ENCODE results near the gene AVEN. TPM values are rescaled to one million over a fixed set of nuclear protein-coding genes. Genes with fewer than 3 reads are reported as not detected.

The AVEN gene
- total and polyA plus RNA-seq, 2 of the 8 experiments (the other 6 are each of a cell fraction or from before 2014, with no cell fraction given) = 5.5 to 17.0 TPM

DNA sequence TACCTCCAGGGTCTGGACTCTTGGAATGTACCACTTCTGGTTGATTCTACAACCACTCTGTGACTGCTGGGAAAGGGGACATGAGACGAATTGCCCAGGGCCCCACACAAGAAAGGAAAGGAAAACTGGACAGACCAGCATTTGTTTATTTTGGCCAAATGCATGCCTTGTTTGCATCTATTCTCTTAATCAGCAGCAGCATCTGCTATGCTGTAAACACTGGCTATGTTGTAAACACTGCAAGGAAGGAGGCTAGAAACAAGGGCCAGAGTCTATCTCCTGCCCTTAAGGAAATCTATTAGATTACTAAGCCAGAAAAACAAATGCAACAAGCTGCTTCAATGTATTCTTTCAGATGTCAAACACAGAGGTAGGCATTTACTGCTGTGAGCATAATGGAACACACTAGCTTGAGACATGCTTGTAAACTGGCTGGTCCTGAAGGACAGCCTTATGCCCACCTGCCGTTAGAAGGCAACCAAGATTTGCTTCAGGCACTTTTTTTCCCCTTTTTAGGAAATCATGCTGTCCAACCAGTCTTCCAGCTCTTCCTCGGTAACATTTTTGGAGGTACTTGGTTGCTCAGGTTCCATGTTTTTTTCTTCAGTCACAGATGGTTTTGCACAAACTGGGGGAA, 172.8 kb downstream of the AVEN start:
- H3K18ac ChIP-seq (ENCODE audit: extremely low read depth, low read length) = no peak overlapping the region
- H4K5ac ChIP-seq (ENCODE audit: insufficient read length, low read depth, low read length) = no peak overlapping the region
- H3K79me1 ChIP-seq (ENCODE audit: low read depth, low read length) = no peaks in the 10 kb centered on the region
- H4K8ac ChIP-seq (ENCODE audit: extremely low read depth, insufficient read depth, low read length) = no peak overlapping the region
- no peak overlapping the region for H3K4me3 ChIP-seq (ENCODE audit: extremely low read depth in 1 of 4, insufficient read depth in 2 of 4, low read depth in 3 of 4, low read length in 4 of 4)
- POLR2A ChIA-PET (ENCODE audit: partially characterized antibody) = no interaction called here
- no peak overlapping the region for H4K91ac ChIP-seq (replicated peaks; ENCODE audit: insufficient read length, low read length)
- H2BK20ac ChIP-seq (ENCODE audit: low read length) = no peak overlapping the region
- H2BK15ac ChIP-seq (ENCODE audit: low read length) = no peak overlapping the region
- no peak overlapping the region for H2BK5ac ChIP-seq (ENCODE audit: low read depth, low read length)
- no peaks in the 10 kb centered on the region for H4K20me1 ChIP-seq (replicated peaks in 1 of 2; ENCODE audit: control insufficient read depth in 1 of 2, insufficient read depth in 2 of 2, low read length in 2 of 2)
- no peak overlapping the region for H3K27ac ChIP-seq (ENCODE audit: low read depth, low read length)
- H3K9me3 ChIP-seq (ENCODE audit: insufficient read depth in 2 of 2, low read depth in 1 of 2, low read length in 1 of 2) = no peaks in the 10 kb centered on the region
- H3K4me1 ChIP-seq (replicated peaks in 1 of 4; ENCODE audit: control insufficient read depth in 3 of 4, insufficient read depth in 4 of 4, low read length in 3 of 4) = peaks cover 0 to 5% (median 0%) of the 10 kb centered on the region in 4 experiments; a peak in 1 of 7 replicates
- H3K27me3 ChIP-seq (replicated peaks in 1 of 4; ENCODE audit: control insufficient read depth in 3 of 4, extremely low read depth in 1 of 4, insufficient read depth in 3 of 4, low read length in 3 of 4) = no peaks in the 10 kb centered on the region
- WGBS, 2 experiments (ENCODE audit: extremely low coverage in 1 of 2, insufficient coverage in 1 of 2, insufficient read length in 1 of 2, insufficient replicate concordance in 2 of 2, low coverage in 1 of 2, low lambda C conversion rate in 2 of 2, missing lambda C conversion rate in 1 of 2) = 72% methylated on average over 3 of the region's 3 CpGs; no CpG with 5 or more reads in 1 of the 2 experiments
- H3K4ac ChIP-seq (replicated peaks; ENCODE audit: insufficient read length, low read depth, low read length) = no peak overlapping the region
- DNase-seq (ENCODE audit: low read depth in 1 of 2, low spot score in 2 of 2) (no peak), FAIRE-seq (no peak)
- no peak overlapping the region for H3K23ac ChIP-seq (ENCODE audit: insufficient read length)
- no peak overlapping the region for H3K4me2 ChIP-seq (ENCODE audit: insufficient read depth in 1 of 2, low read depth in 2 of 2, low read length in 2 of 2)
- no peaks in the 10 kb centered on the region for H3K36me3 ChIP-seq (ENCODE audit: control insufficient read depth in 2 of 4, insufficient read depth in 4 of 4, low read length in 3 of 4)
- H3K56ac ChIP-seq (replicated peaks; ENCODE audit: insufficient read length, low read depth, low read length) = no peak overlapping the region
- CTCF ChIA-PET (ENCODE audit: partially characterized antibody) = interaction anchor here (1.0 to 1.1 kb wide), 2 partner anchors 99 to 128 kb away, joined by 3 to 5 read pairs; no protein-coding TSS in a partner anchor
- no peak overlapping the region for H2BK120ac ChIP-seq (replicated peaks; ENCODE audit: low read depth, low read length)
- H2AK5ac ChIP-seq (ENCODE audit: low read depth, low read length) = no peak overlapping the region
- no peaks in the 10 kb centered on the region for H3K79me2 ChIP-seq (ENCODE audit: control insufficient read depth in 1 of 2, insufficient read depth in 2 of 2, low read length in 2 of 2)
- H3K14ac ChIP-seq (ENCODE audit: insufficient read length) = no peak overlapping the region
- H2BK12ac ChIP-seq (ENCODE audit: low read depth, low read length) = no peak overlapping the region
- no peak overlapping the region for H2AFZ ChIP-seq (ENCODE audit: low read length)
- H3K23me2 ChIP-seq (ENCODE audit: low read depth, low read length) = no peaks in the 10 kb centered on the region
- H3K9ac ChIP-seq (replicated peaks in 1 of 4; ENCODE audit: extremely low read depth in 1 of 4, low read depth in 3 of 4, low read length in 3 of 4) = no peak overlapping the region
- TF ChIP-seq TCF12 (IDR thresholded peaks at IDR 0.05; ENCODE audit: low read depth, low read length) = no peak
- TF ChIP-seq NRF1 (IDR thresholded peaks at IDR 0.05; ENCODE audit: low read depth, low read length) = no peak
- TF ChIP-seq, protein P1, sequence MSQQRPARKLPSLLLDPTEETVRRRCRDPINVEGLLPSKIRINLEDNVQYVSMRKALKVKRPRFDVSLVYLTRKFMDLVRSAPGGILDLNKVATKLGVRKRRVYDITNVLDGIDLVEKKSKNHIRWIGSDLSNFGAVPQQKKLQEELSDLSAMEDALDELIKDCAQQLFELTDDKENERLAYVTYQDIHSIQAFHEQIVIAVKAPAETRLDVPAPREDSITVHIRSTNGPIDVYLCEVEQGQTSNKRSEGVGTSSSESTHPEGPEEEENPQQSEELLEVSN (IDR thresholded peaks at IDR 0.05) = no peak
- no peak for TF ChIP-seq BRCA1 (IDR thresholded peaks at IDR 0.05; ENCODE audit: low read depth, low read length)
- TF ChIP-seq POLR2A (IDR thresholded peaks at IDR 0.05; ENCODE audit: control extremely low read depth in 1 of 2, low read depth in 2 of 2, low read length in 2 of 2) = no peak
- TF ChIP-seq POU5F1 (IDR thresholded peaks at IDR 0.05; ENCODE audit: low read depth, low read length) = no peak
- no peak for TF ChIP-seq PHF8 (conservative IDR thresholded peaks at IDR 0.05; ENCODE audit: low read depth, low read length)
- TF ChIP-seq BCL11A (IDR thresholded peaks at IDR 0.05; ENCODE audit: low read depth in 2 of 2, low read length in 2 of 2) = no peak
- TF ChIP-seq KDM5A (IDR thresholded peaks at IDR 0.05; ENCODE audit: low read length) = no peak
- no peak for TF ChIP-seq SIX5 (IDR thresholded peaks at IDR 0.05; ENCODE audit: low read depth, low read length)
- no peak for TF ChIP-seq SAP30 (IDR thresholded peaks at IDR 0.05; ENCODE audit: insufficient read depth, insufficient replicate concordance, low read length)
- no peak for TF ChIP-seq SIN3A (conservative IDR thresholded peaks at IDR 0.05 in 1 of 2, IDR thresholded peaks at IDR 0.05 in 1 of 2; ENCODE audit: low read depth in 1 of 2, low read length in 2 of 2)
- no peak for TF ChIP-seq HDAC6 (IDR thresholded peaks at IDR 0.05; ENCODE audit: low read depth, low read length)
- TF ChIP-seq CBX5 (IDR thresholded peaks at IDR 0.05; ENCODE audit: low read depth, low read length) = no peak

Measured in H1 (cell line).